K562 (cell line): ENCODE measurements around the gene NR3C1. TPM values are rescaled to one million over a fixed set of nuclear protein-coding genes. Genes with fewer than 3 reads are reported as not detected.
A peak's percentile ranks its signal among the peaks of the same experiment; 100 is the strongest.

Experiments
- BDP1 ChIP-seq: IDR thresholded peaks from 3 replicates; pipeline ENCODE4 v1.6.1; 2011; ENCODE audit not compliant: insufficient read length, insufficient read depth
- C11orf30 ChIP-seq: fragments of 450-650 bp; IDR thresholded peaks from 2 replicates; pipeline ENCODE4 v1.6.1; 2016; ENCODE audit warnings: low read depth, mild to moderate bottlenecking
- CEBPZ ChIP-seq: fragments of 150-350 bp; IDR thresholded peaks from 2 replicates; pipeline ENCODE4 v1.6.1; 2014; ENCODE audit warnings: low read depth, mild to moderate bottlenecking, low read length, borderline replicate concordance
- DPF2 ChIP-seq: fragments of 450-650 bp; IDR thresholded peaks from 2 replicates; pipeline ENCODE4 v1.6.1; 2016
- EGR1 ChIP-seq: fragments of 450-650 bp; conservative IDR thresholded peaks from 2 replicates; pipeline ENCODE4 v1.6.1; 2017; ENCODE audit warnings: mild to moderate bottlenecking
- HCFC1 ChIP-seq: IDR thresholded peaks from 2 replicates; pipeline ENCODE4 v1.6.1; 2012; ENCODE audit warnings: low read depth, low read length, improper control_type of control experiment
- HLTF ChIP-seq: fragments of 450-650 bp; IDR thresholded peaks from 2 replicates; pipeline ENCODE4 v1.6.1; 2016
- MIER1 ChIP-seq: fragments of 450-650 bp; IDR thresholded peaks from 2 replicates; pipeline ENCODE4 v1.6.1; 2016; ENCODE audit warnings: antibody characterized with exemption, mild to moderate bottlenecking, low read depth
- NCOA1 ChIP-seq: fragments of 450-650 bp; IDR thresholded peaks from 2 replicates; pipeline ENCODE4 v1.6.1; 2016; ENCODE audit warnings: low read depth
- NKRF ChIP-seq: fragments of 450-650 bp; IDR thresholded peaks from 2 replicates; pipeline ENCODE4 v1.6.1; 2016; ENCODE audit warnings: borderline replicate concordance
- PYGO2 ChIP-seq: fragments of 450-650 bp; IDR thresholded peaks from 2 replicates; pipeline ENCODE4 v1.6.1; 2016; ENCODE audit warnings: mild to moderate bottlenecking, missing genetic modification characterization, moderate library complexity, missing compliant biosample characterization
- SPI1 ChIP-seq: IDR thresholded peaks from 2 replicates; pipeline ENCODE4 v1.6.1; 2011; ENCODE audit warnings: low read depth, low read length, control low read depth, borderline replicate concordance
- TAF15 ChIP-seq: fragments of 200-400 bp; formaldehyde crosslinking; IDR thresholded peaks from 2 replicates; pipeline ENCODE4 v1.6.1; 2017; ENCODE audit warnings: mild to moderate bottlenecking, low read depth, low read length, moderate library complexity
- TRIM28 ChIP-seq: fragments of 450-650 bp; IDR thresholded peaks from 2 replicates; pipeline ENCODE4 v1.6.1; 2017
- ZNF778 ChIP-seq: fragments of 450-650 bp; formaldehyde crosslinking; IDR thresholded peaks from 2 replicates; pipeline ENCODE4 v1.4.0; 2020; ENCODE audit warnings: mild to moderate bottlenecking, moderate library complexity
- polyA plus RNA-seq, 8 experiments: library from polyadenylated mRNA; depleted of rRNA in 4 of 8; stranded (reverse) in 5 of 8; unstranded in 3 of 8; fragments of >200 nt; fragmentation: Nextera tagmentation in 2 of 8; fragmentation: Illumina TruSeq in 1 of 8; extraction: Ambion mirVana in 2 of 8; extraction: Trizol in 1 of 8; gene quantifications; 2 replicates each; pipeline versions ENCODE4 v1.2.1 to v1.2.3, GENCODE V29; 2011 to 2014; ENCODE audit warnings: inconsistent platforms in 1 of 8, missing spikeins in 1 of 8
- total RNA-seq, 7 experiments: library from RNA; depleted of rRNA in 6 of 7; stranded (reverse); fragments of >200 nt in 6 of 7; fragmentation: Illumina TruSeq in 2 of 7; extraction: Trizol in 2 of 7; gene quantifications; 2 replicates each; pipeline versions ENCODE4 v1.2.1 to v1.2.3, GENCODE V29; 2011 to 2021; ENCODE audit warnings: low replicate concordance in 1 of 7

The NR3C1 gene
- total and polyA plus RNA-seq, 9 of the 15 experiments (the other 6 are each of a cell fraction or from before 2014, with no cell fraction given), result 8.2 to 36.0 (median 15.0) TPM

DNA sequence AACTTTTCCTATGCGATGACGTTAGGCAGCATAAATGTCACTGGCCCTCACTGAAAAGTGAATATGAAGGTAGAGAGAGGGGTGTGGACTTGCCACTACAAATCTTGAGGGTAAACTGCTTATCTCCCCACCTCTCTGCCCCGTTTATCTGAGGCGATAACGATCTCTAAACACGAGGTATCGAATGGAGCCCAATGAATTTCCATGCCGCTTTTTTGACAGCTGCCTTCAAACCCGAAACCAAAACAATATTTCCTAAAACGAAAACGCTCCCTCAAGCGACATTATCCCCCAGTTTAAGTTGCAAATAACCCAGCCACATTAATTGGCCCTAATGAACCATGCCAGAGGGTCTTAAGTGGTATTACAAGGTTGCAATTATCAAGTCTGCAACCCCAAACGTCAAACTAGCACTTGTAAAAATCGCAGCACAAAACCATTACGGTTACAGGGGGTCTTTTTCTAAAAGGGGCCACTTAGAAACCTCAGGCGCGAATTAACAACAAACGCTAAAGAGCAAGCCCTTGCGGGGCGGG, 1.4 kb downstream of the NR3C1 start (continued):
- TF ChIP-seq EGR1 (peak; percentile 75; the same call in 1 of the 2 replicates), C11orf30 (no peak), HCFC1 (no peak), HLTF (no peak), PYGO2 (tag) (no peak), BDP1 (no peak), TRIM28 (no peak), DPF2 (peak; percentile 34; the same call in 1 of the 2 replicates), SPI1 (no peak), ZNF778 (no peak), TAF15 (no peak), NCOA1 (no peak), NKRF (0 out of 2 replicates have a peak, but pooled peaks have one; percentile 14), CEBPZ (no peak), MIER1 (no peak)
